ENCODE results near the gene DPF3. TPM values are rescaled to one million over a fixed set of nuclear protein-coding genes. Genes with fewer than 3 reads are reported as not detected.

Gene DPF3
- total RNA-seq, 1 donor from 2014 or later, result 5.2 TPM

- DNase-seq (ENCODE audit: low spot score) (no peak), ATAC-seq (no peak)
Measured at GRCh38 chr14:72801836-72802587, 91.9 kb downstream of the DPF3 start.

GRCh38 chr14:72801381-72801812, 92.5 kb downstream of the DPF3 start:
- DNase-seq (ENCODE audit: low spot score), result no peak
- ATAC-seq, result no peak

DNA sequence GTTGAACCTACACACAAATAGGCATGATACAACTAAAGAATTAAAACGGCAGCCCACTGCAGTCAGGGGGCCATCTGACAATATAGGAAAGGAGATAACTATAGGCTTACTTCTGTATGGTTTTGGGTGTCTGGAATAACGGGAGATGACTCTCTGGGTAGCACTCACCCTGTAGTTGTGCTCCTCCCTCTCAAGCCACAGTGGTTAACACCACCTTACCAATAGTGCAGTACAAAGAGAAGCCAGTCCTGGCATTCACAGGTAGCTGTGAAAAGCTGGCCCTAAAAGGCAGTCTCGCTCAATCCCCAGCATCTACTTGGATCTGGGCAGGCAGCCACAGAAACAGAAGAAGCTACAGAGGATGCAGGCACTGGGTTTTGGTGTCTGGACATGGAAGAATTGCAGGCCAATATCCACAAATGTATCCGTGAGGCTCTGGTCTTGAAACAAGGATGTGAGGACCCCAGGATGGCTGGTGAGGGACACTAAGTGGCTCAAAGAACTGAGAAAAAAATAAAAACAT, 93.0 kb downstream of the DPF3 start:
- ATAC-seq (no peak), DNase-seq (ENCODE audit: low spot score) (no peak)

DNA sequence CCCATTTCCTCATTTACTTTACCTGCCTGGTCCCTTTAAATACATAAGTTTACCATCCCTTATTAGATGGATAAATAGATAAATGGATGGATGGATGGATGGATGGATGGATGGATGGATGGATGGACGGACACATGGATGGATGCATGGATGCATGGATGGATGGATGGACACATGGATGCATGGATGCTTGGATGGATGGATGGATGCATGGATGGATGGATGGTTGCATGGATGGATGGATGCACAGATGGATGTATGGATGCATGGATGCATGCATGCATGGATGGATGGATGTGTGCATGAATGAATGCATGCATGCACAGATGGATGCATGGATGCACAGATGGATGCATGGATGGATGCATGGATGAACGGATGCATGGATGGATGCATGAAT, 93.6 kb downstream of the DPF3 start:
- ATAC-seq (no peak), DNase-seq (ENCODE audit: low spot score) (no peak)

DNA sequence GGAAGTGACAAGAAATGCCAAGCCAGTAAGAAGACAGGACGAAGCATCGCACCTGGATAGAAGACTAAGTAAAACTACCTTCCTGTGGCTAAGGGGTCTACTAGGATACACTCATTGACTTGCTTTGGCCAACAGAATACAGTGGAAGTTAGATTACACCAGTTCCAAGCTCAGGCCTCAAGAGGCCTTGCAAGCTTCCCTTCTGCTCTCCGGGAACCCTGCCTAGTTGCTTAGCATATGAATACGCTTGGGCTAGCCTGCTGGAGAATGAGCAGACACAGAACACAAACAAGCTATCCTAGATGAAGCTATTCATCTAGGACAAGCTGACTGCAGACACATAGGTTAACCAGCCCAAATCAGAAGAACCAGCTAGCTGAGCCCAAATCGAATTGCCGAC, 97.0 kb downstream of the DPF3 start:
- DNase-seq (ENCODE audit: low spot score) (no peak), ATAC-seq (no peak)

GRCh38 chr14:72793156-72793939, 100.6 kb downstream of the DPF3 start:
- DNase-seq (ENCODE audit: low spot score) (no peak), ATAC-seq (no peak)

GRCh38 chr14:72792051-72792788, 101.7 kb downstream of the DPF3 start:
- peak; percentile 22 for DNase-seq (ENCODE audit: low spot score)
- ATAC-seq, result peak; percentile 51

DNA sequence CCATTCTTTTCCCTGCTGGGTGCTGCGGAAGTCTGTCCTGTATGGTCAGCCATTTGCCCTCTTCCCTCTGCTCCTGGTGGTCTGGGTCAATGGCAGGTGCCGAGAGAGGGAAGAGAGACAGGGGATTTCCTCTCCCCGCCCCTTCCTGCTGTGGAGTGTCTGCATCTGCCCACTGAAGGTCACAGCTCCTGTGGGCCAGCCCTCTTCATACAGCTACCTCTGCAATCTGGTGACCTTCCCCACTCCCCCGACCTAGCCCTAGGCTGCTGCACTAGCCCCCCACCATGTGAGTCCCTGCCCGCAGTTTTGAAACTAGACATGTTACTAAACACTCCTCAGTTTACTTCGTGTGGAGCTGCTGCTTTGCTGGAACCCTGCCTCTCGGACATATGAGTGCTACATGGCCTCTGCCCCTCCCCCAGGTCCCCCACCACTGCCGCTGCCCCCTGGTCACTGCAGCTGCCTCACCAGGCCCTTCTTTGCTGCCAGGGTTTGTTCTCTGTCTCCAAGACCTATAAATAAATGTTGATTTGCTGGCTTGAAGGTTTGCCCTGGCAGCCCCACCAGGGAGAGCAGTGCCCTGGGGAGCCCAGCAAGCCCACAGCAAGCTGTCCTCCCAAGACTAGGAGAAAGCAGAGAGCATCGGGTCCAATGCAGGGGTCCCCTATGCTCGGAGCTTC, 102.9 kb downstream of the DPF3 start:
- DNase-seq (ENCODE audit: low spot score) (no peak), ATAC-seq (no peak)

- DNase-seq (ENCODE audit: low spot score), result no peak
- ATAC-seq, result no peak
Measured at GRCh38 chr14:72788972-72789728, 104.8 kb downstream of the DPF3 start.

DNA sequence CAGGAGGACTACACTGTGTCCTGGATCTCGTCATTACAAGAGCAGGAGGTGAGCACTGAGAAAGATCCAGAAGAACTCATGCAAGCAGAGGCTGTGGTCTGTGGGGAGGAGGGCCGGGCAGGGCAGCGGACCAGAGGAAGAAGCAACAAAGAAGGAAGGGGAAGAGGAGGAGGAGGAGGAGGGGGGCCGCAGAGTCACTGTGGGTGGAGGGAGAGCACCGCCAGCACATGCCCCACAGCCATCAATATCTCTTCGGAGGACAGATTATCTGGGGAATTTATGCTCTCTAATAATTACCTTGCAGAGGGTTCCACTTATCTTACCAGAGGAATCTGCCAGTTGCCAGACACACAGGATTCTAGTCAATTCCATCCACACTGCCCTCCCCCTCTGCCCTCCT, 105.6 kb downstream of the DPF3 start:
- no peak for DNase-seq (ENCODE audit: low spot score)
- peak; percentile 15 for ATAC-seq

DNA sequence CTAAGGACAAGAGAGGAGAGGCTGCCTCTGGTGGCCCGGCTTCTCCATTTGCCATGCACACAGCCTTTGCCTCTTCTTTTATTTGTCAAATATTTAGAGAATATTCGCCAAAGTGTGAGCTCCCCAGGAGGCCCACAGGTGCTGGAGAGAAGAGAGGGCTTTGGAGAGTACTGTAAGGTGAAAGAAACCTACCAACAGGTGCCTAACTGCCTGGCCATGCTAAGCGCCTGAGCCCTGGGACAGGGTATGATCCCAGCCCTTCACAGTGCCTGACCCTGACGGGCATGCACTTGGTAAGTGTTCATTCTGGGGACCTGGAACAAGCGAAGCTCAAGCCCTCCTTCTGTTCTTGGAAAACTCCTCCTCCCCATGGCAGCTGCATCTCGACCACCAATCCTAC, 106.1 kb downstream of the DPF3 start:
- DNase-seq (ENCODE audit: low spot score) (no peak), ATAC-seq (no peak)

- DNase-seq (ENCODE audit: low spot score) (no peak), ATAC-seq (peak; percentile 15)
Measured at GRCh38 chr14:72786378-72787350, 107.2 kb downstream of the DPF3 start.

DNA sequence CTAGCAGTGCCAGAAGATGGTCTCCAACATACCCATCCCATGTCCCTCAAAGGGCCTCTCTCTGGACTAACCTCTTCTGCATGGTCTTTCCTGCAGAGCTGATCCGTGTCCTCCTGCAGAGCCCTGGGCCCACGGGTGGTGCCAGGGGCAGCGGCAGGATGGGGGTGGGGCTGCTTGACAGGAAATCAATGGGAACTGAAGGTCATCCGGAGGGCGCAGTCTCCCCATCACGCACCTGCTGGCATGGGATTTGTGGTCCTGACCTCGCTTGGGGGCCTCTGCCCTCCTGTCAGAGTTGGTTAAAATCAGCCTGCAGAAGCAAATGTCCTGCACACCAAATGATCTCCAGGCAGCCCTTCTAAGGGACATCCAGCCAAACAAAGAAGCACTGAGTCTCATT, 110.2 kb downstream of the DPF3 start:
- DNase-seq (ENCODE audit: low spot score), result no peak
- peak; percentile 9 for ATAC-seq

DNA sequence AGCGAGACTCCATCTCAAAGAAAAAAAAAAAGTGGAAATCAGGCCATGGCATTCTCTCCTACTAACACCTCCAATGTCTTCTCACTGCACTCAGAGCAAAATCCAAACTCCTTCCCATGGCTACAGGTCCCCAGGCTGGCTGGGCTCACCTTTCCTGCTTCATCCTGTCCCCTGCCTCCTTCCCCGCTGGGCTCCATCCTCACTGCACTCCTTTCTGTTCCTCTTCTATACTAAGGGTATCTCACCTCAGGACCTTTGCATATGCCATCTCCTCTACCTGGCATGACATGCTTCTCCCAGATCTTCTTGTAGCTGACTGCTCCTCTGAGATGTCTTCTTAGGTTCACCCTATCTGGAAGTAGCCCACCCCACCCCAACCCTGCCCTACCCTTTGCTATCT, 111.1 kb downstream of the DPF3 start:
- DNase-seq (ENCODE audit: low spot score) (no peak), ATAC-seq (no peak)

DNA sequence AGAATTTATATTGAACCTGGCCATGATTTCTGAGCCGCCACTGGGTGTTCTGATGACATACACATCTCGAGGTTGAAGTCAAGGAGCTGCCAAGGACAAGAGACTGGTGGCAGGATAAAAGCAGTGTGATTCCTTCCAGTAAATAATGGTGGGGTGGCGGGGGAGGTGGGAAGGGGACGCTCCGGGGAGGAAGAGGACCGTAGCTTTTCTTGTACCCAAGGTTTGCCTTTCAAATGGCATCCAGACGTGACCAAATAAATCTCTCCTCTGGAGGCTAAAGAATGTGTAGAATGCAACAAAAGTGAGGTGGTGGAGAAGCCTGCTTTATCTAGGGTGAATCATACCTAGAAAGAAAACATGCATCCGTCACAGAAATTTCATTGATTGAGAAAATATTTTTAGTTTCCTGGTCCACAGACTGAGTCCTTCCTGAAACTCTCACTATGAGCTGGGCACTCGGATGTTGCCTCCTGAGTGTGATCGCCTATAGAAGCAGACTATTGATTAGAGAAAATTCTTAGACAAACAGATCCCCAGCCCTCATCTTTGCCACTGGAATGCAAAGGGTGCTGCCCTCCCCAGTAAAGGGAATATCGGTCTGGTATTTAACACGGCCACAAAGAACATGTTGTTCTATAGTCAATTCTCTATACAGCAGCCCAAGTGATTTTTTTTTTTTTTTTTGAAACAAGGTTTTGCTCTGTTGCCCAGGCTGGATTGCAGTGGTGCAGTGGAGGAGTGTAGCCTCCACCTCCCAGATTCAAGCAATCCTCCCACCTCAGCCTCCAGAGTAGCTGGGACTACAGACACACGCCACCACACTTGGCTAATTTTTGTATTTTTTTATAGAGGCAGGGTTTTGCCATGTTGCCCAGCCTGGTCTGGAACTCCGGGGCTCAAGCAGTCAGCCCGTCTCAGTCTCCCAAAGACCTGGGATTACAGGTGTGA, 112.1 kb downstream of the DPF3 start:
- DNase-seq (ENCODE audit: low spot score), result no peak
- no peak for ATAC-seq

- DNase-seq (ENCODE audit: low spot score) (no peak), ATAC-seq (no peak)
Measured at GRCh38 chr14:72780751-72781150, 113.2 kb downstream of the DPF3 start.

- ATAC-seq (no peak), DNase-seq (ENCODE audit: low spot score) (no peak)
Measured at GRCh38 chr14:72779679-72780078, 114.2 kb downstream of the DPF3 start.

GRCh38 chr14:72777636-72778035, 116.3 kb downstream of the DPF3 start:
- no peak for ATAC-seq
- no peak for DNase-seq (ENCODE audit: low spot score)
